NT2/D1 (cell line): ENCODE data around the gene GSTA2.

Source experiments
- SUZ12 ChIP-seq: IDR thresholded peaks from 2 replicates; pipeline ENCODE4 v1.6.1; 2011; ENCODE audit not compliant: insufficient read length, insufficient read depth; ENCODE audit errors: extremely low read depth
- YY1 ChIP-seq: IDR thresholded peaks from 2 replicates; pipeline ENCODE4 v1.6.1; 2011; ENCODE audit not compliant: insufficient read length, insufficient read depth
- ZNF274 ChIP-seq: IDR thresholded peaks from 2 replicates; pipeline ENCODE4 v1.6.1; 2011; ENCODE audit warnings: mild to moderate bottlenecking, low read depth, low read length

DNA sequence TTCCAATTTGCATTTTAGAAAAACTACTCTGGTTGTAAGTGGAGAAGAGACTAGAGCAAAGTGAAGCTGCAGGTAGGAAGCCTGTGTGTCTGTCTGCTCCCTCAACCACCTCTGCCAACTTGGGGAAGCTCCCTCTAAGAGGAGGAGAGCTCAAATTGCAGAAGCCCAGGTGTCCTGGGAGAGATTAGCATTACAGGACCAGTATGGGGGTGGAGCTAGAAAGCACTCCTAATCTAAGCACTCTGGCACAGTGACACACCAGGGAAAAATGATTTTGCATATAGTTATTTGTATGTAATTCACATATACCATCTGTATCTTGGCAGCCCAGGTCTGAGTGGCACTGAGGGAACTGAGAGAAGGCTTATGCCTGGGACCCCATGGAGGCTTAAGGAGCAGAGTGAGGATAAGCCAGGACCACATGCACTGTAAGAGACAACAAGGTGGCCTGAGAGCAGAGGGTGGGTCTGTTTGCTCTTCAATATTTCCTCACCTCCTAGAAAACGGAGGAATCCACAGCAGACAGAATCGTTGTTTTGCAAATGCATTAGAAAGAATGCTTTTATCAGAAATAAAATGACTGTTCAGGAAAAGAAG, 13.6 kb downstream of the GSTA2 start:
- TF ChIP-seq YY1 (no peak), SUZ12 (no peak), ZNF274 (no peak)
